BE2C (cell line): ENCODE measurements around the gene NEURL4.

Experiments used
- DNase-seq: peaks from one replicate; pipeline ENCODE4 v3.0.0-alpha.2; 2020
- H3K27me3 ChIP-seq: fragments of 250-450 bp; sonication (Bioruptor Pico); 2 replicates; pipeline ENCODE4 v1.5.1; 2020; ENCODE audit warnings: mild to moderate bottlenecking
- H3K36me3 ChIP-seq: fragments of 250-450 bp; sonication (Bioruptor Pico); 2 replicates; pipeline ENCODE4 v1.5.1; 2020; ENCODE audit warnings: mild to moderate bottlenecking
- H3K4me1 ChIP-seq: fragments of 250-450 bp; sonication (Bioruptor Pico); 2 replicates; pipeline ENCODE4 v1.5.1; 2020
- H3K4me3 ChIP-seq: 2 replicates; pipeline ENCODE4 v1.5.1; 2011; ENCODE audit warnings: low read depth, low read length
- H3K9me3 ChIP-seq: fragments of 250-450 bp; sonication (Bioruptor Pico); 2 replicates; pipeline ENCODE4 v1.5.1; 2020
- TF ChIP-seq, protein P1 (sequence below): IDR thresholded peaks from 2 replicates; pipeline ENCODE4 v1.5.1; 2012; ENCODE audit warnings: mild to moderate bottlenecking, low read depth, low read length

NEURL4 gene

GRCh38 chr17:7313890-7314718, 15.0 kb downstream of the NEURL4 start:
- Histone ChIP-seq H3K4me3 (peak overlapping the region; percentile 68), H3K36me3 (peaks cover 42% of the 10 kb centered on the region), H3K4me1 (no peaks in the 10 kb centered on the region), H3K27me3 (no peaks in the 10 kb centered on the region), H3K9me3 (no peaks in the 10 kb centered on the region)
- TF ChIP-seq, protein P1, sequence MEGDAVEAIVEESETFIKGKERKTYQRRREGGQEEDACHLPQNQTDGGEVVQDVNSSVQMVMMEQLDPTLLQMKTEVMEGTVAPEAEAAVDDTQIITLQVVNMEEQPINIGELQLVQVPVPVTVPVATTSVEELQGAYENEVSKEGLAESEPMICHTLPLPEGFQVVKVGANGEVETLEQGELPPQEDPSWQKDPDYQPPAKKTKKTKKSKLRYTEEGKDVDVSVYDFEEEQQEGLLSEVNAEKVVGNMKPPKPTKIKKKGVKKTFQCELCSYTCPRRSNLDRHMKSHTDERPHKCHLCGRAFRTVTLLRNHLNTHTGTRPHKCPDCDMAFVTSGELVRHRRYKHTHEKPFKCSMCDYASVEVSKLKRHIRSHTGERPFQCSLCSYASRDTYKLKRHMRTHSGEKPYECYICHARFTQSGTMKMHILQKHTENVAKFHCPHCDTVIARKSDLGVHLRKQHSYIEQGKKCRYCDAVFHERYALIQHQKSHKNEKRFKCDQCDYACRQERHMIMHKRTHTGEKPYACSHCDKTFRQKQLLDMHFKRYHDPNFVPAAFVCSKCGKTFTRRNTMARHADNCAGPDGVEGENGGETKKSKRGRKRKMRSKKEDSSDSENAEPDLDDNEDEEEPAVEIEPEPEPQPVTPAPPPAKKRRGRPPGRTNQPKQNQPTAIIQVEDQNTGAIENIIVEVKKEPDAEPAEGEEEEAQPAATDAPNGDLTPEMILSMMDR, result no peak
- no peak for DNase-seq

DNA sequence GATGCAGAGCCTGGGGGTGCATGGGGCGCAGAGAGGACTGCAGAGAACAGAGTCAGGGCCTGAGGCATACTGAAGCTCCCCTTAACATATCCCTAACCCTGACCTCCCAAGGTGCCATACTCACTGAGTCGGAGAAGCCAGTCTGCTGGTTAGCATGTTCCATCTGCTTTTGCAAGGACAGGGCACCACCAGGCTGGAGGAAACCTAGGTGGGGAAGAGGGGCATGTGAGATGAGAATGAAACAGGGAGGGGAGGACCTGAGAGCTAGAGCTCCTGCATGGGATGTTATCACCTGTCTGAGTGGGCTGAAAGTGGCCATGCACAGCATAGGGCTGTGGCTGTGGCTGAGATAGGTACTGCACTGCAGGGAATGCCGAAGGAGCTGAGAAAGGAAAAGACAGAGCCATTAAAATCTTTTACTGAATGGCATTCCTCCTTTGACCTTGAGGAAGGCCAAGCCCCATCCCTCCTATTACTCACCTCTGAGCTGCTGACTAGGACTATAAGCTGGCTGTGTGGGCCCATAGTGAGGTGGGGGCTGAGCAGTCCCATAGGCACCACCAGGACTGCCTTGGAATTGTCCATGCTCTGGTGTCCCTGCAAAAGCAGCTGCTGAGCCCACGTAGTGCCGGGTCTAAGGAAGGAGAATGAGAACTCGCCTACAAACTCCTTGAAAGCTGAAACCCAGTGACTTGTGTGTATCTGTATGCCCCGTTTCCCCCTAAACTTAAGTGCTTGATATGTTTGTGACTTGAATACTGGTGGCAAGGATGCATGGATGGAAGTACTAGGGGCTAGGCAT, 15.8 kb downstream of the NEURL4 start:
- DNase-seq, result peak; percentile 27
- no peaks in the 10 kb centered on the region for H3K27me3 ChIP-seq
- H3K36me3 ChIP-seq, result peaks cover 51% of the 10 kb centered on the region
- H3K4me1 ChIP-seq, result no peaks in the 10 kb centered on the region
- TF ChIP-seq, protein P1, result 0 out of 2 replicates have a peak, but pooled peaks have one; percentile 12
- H3K4me3 ChIP-seq, result no peak overlapping the region
- H3K9me3 ChIP-seq, result no peaks in the 10 kb centered on the region

DNA sequence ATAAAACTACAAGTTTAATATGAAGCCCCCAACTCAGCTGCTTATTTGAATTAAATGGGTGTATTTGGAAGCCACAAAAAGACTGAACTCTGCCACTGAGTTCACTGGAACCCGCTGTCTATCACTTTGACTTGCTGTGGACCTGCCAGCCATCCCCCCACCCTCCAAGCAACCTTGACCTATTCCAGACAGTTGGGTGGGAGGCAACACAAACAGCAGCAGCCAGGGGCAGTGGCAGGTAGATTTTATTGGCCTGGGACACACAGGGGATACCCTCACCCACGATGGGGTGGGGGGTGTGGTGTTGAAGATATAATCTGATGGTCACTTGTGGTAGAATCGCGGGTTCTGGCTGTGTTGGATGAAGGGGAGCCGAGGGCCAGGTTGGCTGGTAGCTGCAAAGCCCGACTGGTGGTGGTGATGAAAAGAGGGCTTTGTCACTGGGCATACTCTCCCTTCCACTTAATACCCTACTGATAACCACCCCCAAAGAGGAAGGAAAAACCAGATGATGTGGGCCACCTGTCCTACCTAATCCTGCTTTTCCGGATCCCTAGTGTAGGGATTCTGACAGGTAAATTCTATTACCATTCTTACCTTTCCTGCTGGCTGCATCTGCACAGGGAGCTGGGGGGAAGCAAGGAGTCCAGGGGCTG, 16.6 kb downstream of the NEURL4 start:
- TF ChIP-seq, protein P1, result no peak
- H3K36me3 ChIP-seq, result peaks cover 54% of the 10 kb centered on the region
- no peak for DNase-seq
- H3K27me3 ChIP-seq, result no peaks in the 10 kb centered on the region
- no peaks in the 10 kb centered on the region for H3K9me3 ChIP-seq
- H3K4me3 ChIP-seq, result no peak overlapping the region
- H3K4me1 ChIP-seq, result no peaks in the 10 kb centered on the region

DNA sequence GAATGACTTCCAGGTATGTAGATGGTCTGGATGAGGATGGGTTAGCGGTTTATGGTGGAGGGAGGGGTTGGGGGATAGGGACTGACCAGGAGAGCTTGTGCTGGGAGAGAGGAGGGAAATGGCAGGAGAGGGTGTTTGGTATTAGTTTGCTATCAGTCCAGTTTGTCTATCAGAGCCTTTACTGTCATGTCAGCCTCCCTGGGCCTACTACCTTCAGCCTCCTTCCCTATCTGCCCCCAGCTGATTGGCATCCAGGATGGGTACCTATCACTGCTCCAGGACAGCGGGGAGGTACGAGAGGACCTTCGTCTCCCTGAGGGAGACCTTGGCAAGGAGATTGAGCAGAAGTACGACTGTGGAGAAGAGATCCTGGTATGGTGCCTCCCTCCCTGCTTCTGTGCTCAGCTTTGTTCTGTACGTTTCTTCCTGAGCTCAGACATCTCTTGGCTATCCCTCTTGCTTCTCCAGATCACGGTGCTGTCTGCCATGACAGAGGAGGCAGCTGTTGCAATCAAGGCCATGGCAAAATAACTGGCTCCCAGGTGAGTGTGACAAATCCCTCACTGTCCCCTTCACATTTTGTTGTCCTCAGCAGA, 17.9 kb downstream of the NEURL4 start:
- H3K4me1 ChIP-seq, result no peaks in the 10 kb centered on the region
- no peaks in the 10 kb centered on the region for H3K27me3 ChIP-seq
- TF ChIP-seq, protein P1, result no peak
- peaks cover 53% of the 10 kb centered on the region for H3K36me3 ChIP-seq
- no peak for DNase-seq
- no peak overlapping the region for H3K4me3 ChIP-seq
- H3K9me3 ChIP-seq, result no peaks in the 10 kb centered on the region

- Histone ChIP-seq H3K27me3 (no peaks in the 10 kb centered on the region), H3K36me3 (peaks cover 53% of the 10 kb centered on the region), H3K4me3 (peak overlapping the region; percentile 86), H3K4me1 (no peaks in the 10 kb centered on the region), H3K9me3 (no peaks in the 10 kb centered on the region)
- DNase-seq, result no peak
- TF ChIP-seq, protein P1, result no peak
These were observed 19.5 kb downstream of the NEURL4 start for GRCh38 chr17:7309628-7310027.
